ENCODE measurements around the gene PGGHG. TPM values are rescaled to one million over a fixed set of nuclear protein-coding genes. Genes with fewer than 3 reads are reported as not detected.
"Not testable (repeated sequence)": the region's sequence is repeated elsewhere in the genome, so short reads cannot be mapped to it uniquely, and the experiment has no call there.

PGGHG gene
- total RNA-seq, 1 donor from 2014 or later = 37.0 TPM

- DNase-seq (ENCODE audit: low spot score) = no peak
- ATAC-seq = no peak
Observed at GRCh38 chr11:296171-297050, 7.5 kb downstream of the PGGHG start.

GRCh38 chr11:297051-297585 is 8.2 kb downstream of the PGGHG start:
- ATAC-seq (peak; percentile 9), DNase-seq (ENCODE audit: low spot score) (no peak)

DNA sequence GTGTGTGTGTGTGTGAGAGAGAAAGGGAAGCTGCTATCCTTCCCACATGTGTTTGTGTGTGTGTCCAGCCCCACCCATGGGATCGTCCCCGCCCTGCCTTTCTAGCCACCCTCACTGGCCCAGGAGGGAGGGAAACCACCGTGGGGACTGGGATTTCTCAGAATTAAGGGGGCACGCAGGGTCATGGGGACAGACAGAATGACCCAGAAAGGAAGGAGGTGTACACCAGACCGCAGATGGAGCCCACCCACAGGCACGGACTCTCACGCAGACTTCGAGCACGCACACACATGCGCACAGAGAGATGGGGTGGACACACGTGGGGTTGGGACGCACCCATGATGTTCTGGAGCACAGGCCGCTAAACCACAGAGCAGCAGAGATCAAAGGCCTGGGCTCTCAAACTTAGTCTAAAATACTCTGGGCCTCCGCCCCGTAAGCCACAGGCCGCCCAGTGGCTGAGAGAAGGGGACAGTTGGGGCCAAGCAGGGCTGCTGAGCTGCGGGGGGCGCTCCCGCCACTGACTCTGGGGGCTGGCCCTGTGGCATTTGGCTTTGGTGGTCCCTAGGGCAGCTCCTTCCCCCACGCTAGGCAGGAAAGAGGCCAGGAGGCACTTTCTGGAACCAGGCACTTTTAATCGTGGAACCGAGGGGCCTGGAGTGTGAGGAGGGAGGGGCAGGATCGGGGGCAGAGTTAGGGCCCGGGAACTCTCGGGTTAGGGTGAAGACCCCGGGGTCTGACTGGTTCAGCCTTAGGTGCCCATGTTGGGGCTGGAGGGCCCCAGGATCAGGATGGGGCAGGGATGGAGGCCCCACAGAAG is 8.9 kb downstream of the PGGHG start:
- no peak for DNase-seq (ENCODE audit: low spot score)
- ATAC-seq = peak; percentile 31

GRCh38 chr11:298406-299065 is 9.6 kb downstream of the PGGHG start:
- DNase-seq (ENCODE audit: low spot score) = no peak
- peak; percentile 47 for ATAC-seq

DNA sequence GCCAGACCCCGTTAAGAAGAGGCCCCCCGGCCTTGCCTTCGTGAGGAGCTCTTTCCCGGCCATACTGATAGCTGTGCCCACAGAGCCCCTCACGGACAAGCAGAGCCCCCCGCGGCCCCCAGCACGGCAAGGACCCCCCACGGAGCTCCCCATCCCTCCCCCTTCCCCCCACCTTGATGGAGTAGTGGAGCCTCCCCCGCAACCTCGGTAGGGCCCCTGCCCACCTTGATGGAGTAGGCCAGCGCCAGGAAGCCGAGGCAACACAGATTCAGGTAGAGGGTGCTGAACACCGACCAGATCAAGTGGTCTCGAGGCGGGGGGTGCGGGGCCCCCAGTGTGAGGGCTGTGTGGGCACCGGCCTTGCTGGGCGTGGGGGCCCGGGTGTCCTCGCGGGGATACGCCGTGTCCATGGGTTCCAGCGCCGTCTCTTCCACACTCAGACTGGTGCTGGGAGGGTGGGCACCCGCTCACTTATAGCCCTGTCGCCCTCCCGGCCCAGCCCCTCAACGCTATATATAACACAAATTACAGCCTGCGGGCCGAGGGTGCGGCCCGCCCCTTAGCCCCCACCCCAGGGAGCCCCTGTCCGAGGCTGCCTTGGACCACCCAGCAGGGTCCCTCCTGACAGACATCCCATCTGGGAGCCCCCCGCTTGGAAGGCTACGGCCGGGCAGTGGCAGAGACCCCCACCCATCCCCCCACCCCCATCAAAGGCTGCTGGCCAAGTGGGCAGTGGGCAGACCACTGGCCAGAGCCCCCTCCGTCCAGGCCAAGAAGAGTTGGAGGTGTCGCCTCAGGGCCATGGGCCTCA is 10.4 kb downstream of the PGGHG start, which contains the start of gene IFITM5:
TSS of gene IFITM5 (minus strand) at position 446 of the 811 bp plus-strand sequence. CDS start at position 410, 36 bp downstream.
- DNase-seq (ENCODE audit: low spot score) = no peak
- no peak for ATAC-seq

- ATAC-seq (no peak), DNase-seq (ENCODE audit: low spot score) (no peak)
Observed at GRCh38 chr11:299951-300735, 11.2 kb downstream of the PGGHG start.

GRCh38 chr11:303363-303762 is 14.4 kb downstream of the PGGHG start:
- ATAC-seq (no peak), DNase-seq (ENCODE audit: low spot score) (no peak)

DNA sequence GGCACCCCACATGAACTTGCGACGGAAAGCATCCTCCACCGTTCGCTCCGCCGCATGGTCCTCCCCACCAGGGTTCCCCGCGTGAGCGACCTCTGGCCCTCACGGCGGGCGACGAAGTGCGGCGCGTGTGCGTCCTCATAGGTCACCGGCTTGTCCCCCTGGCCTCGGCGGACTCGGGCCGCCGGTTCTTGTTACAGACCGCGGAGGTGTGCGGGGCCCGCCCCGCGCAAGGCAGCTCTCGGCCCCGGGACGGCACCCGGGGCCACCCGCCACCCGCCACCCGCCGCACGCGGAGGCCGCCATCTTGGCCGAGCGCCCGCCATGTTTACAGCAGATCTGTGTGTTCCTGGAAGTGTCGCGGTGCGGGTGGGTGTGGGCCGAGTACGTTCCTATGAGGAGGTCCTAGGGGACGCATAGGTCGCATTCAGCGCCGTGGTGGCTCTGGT is 15.2 kb downstream of the PGGHG start:
- ATAC-seq = no peak
- DNase-seq (ENCODE audit: low spot score) = no peak

- DNase-seq (ENCODE audit: low spot score) = no peak
- peak; percentile 56 for ATAC-seq
Observed at GRCh38 chr11:304915-305843, 16.3 kb downstream of the PGGHG start.

- ATAC-seq (no peak), DNase-seq (ENCODE audit: low spot score) (no peak)
Observed at GRCh38 chr11:305844-306211, 16.9 kb downstream of the PGGHG start.

- ATAC-seq (no peak), DNase-seq (ENCODE audit: low spot score) (no peak)
Observed at GRCh38 chr11:306645-307371, 17.9 kb downstream of the PGGHG start.

DNA sequence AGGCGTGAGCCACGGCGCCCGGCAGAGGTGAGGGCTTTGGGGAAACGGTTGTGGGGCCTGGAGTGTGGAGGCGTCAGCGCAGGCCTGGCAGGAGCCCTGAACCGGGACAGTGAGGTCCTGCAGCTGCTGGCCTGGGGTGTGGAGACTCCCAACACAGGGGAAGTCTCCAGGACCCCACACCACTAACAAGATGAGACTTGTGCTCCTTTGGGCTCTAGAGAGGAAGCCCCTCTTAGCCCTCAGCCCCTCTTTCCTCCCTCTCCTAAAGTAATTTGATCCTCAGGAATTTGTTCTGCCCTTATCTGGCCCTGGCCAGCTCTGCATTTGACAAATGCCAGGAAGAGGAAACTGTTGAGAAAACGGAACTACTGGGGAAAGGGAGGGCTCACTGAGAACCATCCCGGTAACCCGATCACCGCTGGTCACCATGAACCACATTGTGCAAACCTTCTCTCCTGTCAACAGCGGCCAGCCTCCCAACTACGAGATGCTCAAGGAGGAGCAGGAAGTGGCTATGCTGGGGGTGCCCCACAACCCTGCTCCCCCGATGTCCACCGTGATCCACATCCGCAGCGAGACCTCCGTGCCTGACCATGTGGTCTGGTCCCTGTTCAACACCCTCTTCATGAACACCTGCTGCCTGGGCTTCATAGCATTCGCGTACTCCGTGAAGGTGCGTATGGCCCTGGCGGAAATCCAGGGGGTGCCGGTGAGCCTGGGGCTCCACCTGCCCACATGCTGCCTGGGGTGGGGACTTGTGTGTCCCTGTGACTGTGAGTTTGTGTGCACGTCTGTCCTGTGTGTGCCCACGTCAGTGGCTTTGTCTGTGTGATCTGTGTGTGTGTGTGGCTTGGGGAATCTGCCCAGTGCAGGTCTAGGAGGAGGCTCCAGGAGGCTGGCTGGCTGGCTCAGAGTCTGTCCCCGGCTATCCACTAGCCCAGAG is 19.1 kb downstream of the PGGHG start, which contains the start of gene IFITM2:
TSS of gene IFITM2 (plus strand) at position 51 of the 943 bp plus-strand sequence. CDS start at position 428, 377 bp downstream.
- DNase-seq (ENCODE audit: low spot score) (peak; percentile 82), ATAC-seq (peak; percentile 66)

GRCh38 chr11:308740-309665 is 20.1 kb downstream of the PGGHG start:
- DNase-seq (ENCODE audit: low spot score) = not testable (repeated sequence)
- ATAC-seq = peak; percentile 8

GRCh38 chr11:309979-310572 is 21.1 kb downstream of the PGGHG start:
- ATAC-seq = peak; percentile 3
- not testable (repeated sequence) for DNase-seq (ENCODE audit: low spot score)

Data from left lobe of liver (tissue), 2 donors.